CD4-positive, alpha-beta T cell treated with Interleukin-17A for 4 hours (primary cell): ENCODE results near the gene NLGN2.

ENCODE experiments used
- DNase-seq: peaks from one replicate; pipeline ENCODE4 v3.0.0-alpha.2; 2020; ENCODE audit warnings: mixed read lengths

Gene NLGN2

DNA sequence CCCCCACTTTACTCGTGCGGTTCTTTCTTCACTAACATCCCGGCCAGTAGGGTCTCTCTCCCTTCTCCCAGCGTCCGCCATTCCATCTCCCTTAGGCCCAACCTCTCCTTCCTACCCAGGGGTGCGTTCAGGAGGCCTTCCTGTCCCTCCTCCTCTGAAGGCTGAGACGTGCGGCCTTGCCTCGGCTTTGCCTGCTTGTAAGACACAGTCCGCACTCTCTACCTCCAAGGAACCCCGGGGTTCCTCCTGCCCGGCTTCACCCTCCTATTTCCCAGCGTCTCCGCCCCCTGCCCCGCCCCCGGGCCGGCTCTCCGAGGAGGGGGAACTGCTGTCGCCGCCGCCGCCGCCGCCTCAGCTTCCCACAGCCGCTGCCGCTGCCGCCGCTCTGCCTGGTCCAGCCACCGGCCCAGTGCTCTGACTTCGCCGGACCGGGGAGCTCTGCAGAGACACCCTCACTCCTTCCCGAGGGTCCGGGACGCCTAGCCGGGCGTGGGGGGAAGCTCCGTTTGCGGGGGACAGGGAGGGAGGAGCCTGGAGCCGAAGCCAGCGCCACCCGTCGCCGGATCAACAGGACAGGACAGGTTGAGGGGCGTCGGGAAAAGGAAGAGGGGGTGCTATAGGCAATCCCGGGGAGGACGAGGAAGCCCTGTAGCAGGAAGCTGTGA lies 30.4 kb downstream of the NLGN2 start:
- peak; percentile 85 for DNase-seq

DNA sequence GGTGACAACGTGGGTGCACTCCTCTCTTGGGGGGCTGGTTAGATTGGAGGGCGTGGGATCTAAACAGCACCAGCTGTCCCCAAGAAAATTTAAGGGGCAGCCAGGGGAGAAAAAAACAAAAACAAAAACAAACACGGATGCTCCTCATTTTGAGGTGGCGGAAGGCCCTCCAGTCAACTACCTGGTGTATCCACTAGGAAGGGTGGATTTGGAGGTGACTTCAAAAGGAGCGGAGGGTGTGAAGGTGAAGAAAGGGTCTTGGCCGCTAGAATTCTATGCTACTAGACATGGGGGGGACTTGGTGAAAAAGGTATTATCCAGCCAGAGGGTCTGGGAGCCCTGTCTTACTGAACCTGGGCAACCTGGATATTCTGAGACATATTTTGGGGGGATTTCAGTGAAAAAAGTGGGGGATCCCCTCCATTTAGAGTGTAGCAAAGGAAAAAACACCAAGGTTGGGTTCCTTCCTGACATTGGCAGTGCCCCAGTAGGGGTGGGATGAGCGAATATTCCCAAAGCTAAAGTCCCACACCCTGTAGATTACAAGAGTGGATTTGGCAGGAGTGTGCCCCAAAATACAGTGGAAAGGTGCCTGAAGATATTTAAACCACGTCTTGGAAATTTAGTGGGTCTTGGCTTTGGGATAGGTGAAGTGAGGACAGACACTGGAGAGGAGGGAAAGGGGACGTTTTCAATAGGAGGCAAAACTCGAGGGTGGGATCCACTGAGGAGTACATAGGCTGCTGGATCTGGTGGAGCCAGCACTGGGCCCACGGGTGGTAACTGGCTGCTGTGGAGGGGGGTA lies 31.2 kb downstream of the NLGN2 start:
- no peak for DNase-seq

DNA sequence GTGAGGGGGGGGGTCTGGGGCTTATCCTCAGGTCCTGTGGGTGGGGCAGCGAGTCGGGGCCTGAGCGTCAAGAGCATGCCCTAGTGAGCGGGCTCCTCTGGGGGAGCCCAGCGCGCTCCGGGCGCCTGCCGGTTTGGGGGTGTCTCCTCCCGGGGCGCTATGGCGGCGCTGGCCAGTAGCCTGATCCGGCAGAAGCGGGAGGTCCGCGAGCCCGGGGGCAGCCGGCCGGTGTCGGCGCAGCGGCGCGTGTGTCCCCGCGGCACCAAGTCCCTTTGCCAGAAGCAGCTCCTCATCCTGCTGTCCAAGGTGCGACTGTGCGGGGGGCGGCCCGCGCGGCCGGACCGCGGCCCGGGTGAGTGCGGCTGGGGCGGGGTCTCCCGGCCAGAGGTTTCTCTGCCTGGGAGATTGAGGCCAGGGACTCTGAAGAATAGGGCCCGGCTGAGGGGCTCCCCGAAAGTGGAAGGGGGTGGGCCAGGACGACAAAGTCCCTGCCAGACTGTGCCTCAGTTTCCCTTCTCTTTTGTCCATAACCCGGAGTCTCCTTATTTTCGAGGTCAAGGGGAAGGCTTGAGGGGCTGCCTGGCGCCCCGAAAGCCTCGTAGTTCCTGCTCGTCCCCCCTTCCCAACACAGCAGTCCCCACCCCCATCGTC lies 31.9 kb downstream of the NLGN2 start, which contains the start of gene FGF11:
FGF11 (plus strand) TSS at position 51 of the 651 bp plus-strand sequence; CDS start at position 160, 109 bp downstream.
- DNase-seq: peak; percentile 12

DNA sequence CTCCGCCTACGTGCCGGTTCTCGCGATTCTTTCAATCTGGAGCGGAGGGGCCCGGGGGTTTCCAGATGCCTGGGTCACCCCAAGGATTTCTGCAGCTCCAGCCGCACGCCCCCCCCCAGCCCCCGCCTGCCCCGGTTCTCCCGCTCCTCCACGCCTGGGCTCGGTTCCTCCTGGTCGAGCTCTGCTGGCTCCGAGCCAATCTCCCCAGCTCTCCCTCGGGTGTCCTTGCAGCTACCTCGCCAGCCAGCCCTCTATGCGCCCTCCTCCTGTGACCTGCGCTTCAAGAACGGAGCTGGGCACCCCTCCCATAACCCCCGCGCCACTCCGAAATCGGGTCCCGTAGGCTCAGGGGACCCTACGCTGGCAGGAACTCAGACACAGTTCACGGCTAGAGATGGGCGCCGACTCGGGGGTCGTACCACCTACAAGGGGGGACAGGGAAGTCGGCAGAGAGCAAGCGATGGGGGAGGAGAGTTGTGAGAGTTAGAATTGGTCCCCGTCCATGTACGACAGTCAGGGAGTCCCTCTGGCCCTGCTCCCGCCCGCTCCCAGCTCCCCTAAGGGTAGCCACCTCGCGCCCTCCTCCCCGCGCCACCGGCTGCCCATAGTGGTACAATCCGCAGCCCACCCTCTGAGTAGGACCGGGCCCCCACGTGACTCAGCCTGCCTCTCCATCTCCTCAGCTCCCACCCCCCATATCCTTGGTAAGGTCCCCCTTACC lies 32.6 kb downstream of the NLGN2 start:
- peak; percentile 45 for DNase-seq

DNA sequence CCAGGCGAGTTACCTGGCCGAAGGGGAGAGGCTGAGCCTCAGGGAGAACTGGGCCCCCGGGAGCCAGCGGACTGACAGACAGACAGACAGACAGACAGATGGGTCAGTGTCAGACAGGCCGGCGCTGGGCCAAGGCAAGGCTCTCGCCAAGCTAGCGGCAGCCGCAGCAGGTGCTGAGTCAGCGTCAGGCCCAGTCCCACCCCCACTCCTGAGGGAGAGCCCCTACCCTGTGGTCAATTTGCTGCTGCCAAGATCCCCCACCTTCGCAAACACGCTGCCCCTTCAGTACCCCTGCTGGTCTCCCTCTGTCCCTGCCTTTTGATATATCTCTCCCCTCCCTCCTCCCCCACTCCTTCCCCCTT lies 33.2 kb downstream of the NLGN2 start:
- peak; percentile 5 for DNase-seq

DNA sequence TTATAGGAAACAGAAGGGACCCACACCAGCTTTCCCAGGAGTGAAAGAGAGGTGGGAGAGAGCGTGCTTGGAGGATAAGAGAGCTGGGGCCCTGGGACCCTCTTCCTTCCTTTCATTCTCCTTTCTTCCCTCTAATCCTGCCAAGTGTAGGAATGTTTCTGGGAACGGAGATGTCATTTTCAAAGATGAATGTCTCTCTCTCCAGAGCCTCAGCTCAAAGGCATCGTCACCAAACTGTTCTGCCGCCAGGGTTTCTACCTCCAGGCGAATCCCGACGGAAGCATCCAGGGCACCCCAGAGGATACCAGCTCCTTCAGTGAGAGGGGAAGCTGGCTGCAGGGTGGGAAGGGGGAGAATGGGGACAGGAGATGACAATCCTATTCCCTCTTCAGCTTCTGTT lies 33.6 kb downstream of the NLGN2 start:
- DNase-seq: no peak

DNA sequence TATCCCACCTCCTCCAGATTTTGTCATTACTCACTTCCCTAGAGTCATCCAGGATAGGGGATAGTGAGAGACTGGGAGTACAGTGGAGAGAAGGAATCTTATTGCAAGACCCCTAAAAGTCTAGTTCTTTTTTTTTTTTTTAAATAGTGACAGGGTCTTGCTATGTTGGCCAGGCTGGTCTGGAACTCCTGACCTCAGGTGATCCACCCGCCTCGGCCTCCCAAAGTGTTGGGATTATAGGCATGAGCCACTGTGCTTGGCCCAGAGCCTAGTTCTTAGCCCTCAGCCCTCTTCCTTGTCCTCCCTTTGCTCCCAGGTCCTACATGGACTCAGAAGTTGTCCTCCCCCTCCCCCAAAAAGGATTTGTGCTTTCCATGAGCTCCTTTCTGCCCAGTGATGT lies 34.5 kb downstream of the NLGN2 start:
- no peak for DNase-seq

DNA sequence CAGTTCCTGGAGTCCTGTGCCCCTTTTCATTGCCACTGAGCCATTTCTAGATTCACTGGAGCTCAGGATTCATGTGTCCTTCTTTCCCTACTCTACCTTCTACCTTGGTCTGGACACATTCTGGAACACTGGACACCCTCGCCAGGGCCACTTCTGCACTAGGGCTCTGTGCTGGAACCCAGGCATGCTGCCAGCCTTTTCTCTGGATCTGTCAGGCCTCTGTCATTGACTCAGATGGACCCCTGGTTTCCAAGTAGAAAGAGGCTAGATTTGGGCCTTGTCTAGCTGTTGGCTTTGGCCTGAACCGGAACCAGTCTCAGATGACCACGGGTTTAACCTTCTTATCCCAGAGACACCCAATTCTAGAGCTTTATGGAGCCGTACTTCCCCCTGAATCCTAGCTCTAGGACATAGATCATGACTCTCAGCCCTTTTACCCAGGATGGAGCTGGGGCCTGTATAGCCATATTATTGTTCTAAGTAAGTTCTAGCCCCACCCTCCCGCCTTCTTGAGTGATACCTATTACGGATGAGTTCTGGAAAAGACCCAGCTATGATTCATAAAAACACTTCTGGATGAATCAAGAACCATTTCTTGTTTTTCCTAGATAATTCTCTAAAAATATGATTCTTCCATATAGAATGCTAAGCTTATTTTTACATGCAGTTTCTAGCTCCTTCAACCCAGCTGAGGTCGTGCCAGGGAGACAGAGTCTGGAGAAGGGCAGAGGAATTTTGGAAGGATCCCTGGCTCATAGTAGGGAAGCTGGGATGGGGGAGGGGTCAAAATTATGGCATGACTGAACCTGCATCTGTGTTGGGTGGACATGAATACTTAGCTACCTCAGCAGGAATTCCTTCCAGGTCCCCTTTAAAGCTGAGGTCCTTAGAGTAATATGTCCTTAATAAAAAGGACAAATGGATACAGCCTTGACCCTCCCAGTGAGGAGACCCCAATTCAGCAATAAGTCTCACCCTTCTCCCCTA lies 36.1 kb downstream of the NLGN2 start:
- no peak for DNase-seq

DNA sequence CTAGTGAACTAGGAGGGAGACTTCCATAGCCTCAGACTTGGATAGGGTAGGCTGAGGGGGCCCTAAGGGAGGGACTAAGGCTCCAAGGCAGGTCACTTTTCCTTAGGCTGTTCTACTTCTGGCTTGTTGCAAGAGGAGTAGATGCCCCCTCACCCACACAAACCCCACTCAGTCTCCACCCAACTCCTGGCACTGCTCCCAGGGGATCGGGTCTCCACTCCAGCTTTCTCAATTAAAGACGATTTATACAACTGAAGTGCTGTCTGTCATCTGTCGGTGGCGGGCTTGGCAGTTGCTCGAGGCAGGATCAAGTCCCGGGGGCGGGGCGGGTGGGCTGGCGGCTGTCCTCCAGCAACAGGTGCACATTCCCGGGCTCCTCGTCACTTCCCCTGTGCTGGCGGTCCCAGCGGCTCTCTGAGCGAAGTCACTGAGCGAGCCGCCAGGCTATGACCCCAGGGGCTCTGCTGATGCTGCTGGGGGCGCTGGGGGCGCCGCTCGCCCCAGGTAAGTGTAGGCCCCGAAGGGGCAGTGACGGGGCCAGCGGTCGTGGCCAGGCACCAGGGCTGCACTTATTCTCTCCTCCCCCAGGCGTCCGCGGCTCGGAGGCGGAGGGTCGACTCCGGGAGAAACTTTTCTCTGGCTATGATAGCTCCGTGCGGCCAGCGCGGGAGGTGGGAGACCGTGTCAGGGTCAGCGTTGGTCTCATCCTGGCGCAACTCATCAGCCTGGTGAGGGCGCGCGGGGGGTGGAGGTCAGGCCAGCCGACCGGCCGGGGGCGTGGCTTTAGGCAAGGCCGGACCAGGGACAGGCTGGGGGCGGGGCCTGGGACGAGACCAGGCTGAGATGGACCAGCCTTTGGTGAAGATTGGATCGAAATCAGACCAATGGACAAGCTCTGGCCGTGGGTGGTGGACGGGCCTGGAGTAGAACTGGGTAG lies 37.3 kb downstream of the NLGN2 start, which contains the start of gene CHRNB1:
CHRNB1 (plus strand) TSS at position 380 of the 937 bp plus-strand sequence; CDS start at position 447, 67 bp downstream.
- DNase-seq: peak; percentile 24

DNA sequence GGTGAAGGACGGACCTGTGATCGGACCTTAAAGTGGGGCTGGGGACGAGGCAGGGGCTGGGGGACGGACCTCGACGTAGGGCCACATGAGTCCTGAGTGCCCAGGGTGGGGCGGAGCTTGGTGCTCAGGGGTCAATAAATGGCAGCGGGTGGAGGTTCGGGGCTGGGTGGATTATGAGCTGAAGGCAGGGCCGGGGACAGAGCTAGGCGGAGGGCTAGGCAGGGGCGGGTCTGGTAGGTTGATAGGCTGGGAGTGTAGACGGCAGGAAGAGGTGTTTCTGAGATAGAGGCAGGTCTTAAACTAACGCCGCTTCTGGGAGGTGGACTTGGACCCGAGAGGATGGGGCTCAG lies 37.9 kb downstream of the NLGN2 start:
- peak; percentile 57 for DNase-seq

DNA sequence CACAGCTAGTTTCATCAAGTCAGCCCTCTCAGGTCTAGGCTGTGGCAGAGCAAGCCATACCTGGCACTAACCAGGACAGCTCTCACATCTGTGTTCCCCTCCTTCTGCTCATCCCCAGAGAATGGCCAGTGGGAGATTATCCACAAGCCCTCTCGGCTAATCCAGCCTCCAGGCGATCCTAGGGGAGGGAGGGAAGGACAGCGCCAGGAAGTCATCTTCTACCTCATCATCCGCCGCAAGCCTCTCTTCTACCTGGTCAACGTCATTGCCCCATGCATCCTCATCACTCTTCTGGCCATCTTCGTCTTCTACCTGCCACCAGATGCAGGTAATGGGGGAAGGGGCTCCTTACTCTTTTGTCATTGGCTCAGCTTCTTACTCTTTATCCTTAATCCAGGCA lies 40.8 kb downstream of the NLGN2 start:
- no peak for DNase-seq

DNA sequence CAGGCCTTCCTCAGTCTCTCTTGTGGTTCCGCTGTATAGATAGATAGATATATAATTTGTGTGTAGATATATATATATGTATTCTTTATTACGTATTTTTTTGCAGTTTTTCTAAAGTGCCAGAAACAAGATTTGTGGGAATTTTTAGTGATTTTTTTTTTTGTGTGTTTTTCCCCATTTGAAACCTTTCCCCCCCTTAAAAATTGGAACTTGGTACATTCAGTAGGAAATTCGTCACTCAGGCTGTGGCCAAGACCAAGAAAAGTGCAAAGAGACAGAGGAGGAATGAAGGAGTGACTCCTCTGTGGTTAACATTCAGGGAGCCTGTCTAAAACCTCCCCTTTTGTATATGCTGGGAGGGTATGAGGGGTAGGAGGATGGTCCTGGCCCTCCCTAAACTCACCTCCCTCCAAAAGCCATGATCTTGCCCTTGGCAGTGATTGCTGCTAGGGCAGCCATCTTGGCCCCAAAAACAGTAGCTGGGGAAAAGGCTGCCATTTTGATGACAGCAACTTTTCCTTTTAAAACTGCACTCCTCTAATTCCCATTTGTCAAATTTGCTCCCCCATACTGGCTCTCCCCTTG lies 52.4 kb downstream of the NLGN2 start:
- no peak for DNase-seq

DNA sequence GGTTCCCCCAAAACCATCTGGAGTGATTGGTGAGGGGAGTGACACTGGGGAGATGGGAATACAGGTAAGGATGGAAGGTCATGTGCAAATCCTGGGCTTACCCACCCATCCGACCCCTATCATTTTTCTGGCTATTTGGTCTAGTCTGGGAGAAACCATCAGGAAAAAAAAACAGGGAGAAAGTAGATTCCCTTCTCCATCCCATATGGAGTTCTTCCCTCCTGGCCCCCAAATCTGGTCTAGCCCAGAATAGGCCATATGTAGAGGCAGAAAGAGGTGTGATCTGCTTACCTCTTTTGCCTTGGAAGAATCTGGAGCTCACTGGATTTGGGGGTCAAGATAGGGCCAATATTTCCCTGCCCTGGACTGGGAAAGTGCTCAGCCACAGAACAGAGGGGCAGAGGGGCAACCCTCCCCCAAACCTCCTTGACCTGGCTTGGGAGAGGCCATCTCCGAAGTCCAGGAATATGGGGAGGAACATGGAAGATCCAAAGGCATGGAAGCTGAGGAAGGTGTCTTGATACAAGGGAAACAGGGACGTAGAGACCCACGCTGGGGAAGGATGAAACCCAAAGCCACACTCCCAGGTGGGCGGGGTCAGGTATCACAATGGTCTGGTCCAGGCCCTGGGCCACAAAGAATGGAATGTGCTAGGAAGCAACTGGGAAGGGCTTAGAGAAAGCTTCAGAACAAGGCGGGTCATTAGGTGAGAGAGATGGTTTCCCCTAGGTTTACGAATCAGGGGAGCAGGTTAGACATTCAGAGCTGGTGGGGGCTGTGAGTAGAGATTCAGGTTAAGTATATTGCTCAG lies 53.4 kb downstream of the NLGN2 start:
- no peak for DNase-seq

DNA sequence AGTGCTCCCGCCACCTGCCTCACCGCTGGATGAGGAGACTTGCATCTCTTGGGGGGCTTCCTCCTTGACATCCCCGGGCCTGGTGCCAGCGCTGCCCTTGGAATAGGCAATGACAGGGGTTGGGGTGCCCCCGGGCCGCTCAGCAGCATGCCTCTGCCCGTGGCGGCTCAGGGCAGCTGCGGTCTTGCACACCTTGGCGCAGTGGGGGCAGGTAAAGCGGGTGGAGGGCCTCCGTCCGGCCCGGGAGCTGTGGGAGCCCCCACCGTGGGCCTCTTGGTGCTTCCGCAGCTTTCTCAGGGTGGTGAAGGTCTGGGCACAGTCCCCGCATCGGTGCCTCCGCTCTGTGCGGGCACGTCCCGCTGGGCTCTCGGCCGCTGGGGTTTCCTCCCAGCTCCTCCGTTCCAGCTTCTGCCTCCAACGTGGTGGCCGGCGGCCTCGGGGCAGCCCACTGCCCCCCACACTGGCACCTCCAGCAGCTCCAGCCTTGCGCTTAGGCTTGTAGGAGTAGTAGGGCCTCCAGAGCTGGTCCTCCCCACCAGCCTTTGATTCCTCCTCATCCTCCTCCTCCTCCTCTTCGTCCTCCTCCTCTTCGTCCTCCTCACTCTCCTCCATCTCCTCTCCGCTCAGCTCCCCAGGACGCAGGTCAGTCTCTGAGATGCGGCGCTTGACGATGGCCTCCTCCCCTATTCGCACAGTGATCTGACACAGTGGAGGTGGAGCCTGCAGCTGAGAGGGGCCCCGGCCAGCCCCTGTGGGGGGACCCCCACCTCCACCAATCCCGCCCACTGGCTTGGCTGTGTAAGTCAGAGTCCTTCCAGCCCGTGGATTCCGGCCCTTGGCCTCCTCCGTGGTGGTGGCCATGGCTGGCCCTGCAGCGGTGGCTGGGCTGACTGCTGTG lies 55.1 kb downstream of the NLGN2 start:
- no peak for DNase-seq

DNA sequence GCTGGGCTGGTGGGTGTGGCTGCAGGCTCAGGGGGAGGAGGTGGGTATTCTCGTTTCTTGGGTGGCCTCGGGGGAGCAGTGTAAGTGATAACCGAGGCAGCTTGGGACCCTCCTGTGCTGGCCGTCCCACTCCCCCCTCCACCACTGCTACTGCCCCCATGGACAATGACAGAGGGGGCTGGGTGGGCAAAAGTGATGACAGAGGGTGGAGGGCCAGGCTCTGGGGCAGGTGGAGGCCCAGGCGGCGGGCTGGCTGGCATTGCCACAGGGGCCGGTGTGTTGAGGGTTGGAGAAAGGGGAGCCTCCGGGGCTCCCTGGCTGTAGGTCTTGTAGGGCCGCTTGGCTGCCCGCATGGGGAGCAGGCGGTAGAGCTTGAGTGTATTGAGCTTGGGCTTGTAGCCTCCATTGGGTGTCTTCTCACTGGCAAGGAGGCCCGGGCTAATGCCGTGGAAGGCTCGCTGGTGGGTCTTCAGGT lies 55.8 kb downstream of the NLGN2 start:
- no peak for DNase-seq

DNA sequence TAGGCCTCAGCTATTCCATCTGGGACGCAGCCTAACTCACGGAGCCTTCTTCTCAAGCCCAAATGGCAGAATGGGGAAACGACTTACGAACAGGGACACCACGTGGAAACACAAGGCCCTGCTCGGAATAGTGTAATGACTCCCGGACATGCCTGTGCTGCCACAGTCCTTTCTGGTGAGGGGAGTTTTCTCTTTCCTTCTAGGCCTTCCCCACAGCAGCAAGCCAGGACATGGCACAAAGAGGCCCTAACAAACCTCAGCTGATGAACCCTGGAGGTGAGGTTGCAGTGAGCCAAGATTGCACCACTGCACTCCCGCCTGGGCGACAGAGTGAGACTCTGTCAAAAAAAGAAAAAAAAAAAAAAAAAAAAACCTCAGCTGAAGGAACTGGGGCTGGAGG lies 56.4 kb downstream of the NLGN2 start:
- DNase-seq: no peak

DNA sequence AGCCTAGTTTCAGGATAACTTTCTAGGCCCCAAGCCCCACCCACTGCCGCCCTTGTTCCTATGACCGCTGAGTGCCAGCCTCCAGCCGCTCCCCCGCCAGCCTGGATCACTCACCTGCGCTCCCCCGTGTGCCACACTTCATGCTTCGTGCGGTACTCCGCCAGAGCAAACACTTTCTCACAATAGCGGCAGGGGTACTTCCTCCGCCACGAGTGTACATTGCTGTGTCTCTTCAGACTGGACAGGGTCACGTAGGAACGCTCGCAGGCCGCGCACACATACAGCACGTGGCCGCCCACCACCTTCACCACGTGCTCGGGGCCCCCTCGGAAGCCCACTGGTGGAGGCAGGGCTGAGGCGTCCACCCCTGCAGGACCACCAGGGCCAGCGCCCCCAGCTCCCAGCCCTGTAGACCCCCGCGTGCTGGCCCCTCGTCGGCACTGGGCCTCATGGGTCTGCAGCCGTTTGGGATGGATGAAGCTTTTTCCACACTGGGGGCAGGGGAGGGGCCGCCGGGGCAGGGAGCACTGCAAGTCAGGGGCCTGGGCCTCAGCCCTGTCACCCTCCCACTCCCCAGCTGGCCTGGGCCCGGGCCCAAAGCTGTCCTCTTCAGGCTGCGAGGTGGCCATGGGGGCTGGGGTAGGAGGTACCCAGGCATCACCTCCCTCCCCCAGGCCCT lies 58.1 kb downstream of the NLGN2 start:
- DNase-seq: no peak

DNA sequence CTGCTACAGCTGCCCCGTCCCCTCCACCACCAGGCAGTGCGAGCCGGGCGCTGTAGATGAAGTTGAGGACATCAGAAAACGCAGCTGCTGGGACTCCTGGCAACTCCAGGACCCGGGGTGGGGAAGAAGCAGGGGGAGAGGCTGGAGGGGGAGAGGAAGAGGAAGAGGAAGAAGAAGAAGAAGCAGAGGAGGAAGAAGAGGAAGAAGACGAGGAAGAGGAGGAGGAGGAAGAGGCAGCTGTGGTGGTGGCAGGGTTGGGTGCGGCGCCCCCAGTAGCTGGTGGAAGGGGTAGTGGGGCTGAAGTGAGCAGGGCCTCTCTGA lies 58.6 kb downstream of the NLGN2 start:
- no peak for DNase-seq
